SK-N-MC (cell line): Measurements from ENCODE around the gene TMC2.

ENCODE experiments used
- EZH2 ChIP-seq: fragments of 200-600 bp; sonication (generic); IDR thresholded peaks from one replicate; pipeline ENCODE4 v1.6.1; 2017; ENCODE audit warnings: antibody characterized with exemption
- FOXP2 ChIP-seq: optimal IDR thresholded peaks from 2 replicates; pipeline ENCODE3; 2011; ENCODE audit warnings: mild to moderate bottlenecking, moderate library complexity; ENCODE audit not compliant: insufficient read depth; ENCODE audit errors: extremely low read length, control extremely low read depth
- POLR2AphosphoS5 ChIP-seq: IDR thresholded peaks from 2 replicates; pipeline ENCODE4 v1.6.1; 2012; ENCODE audit warnings: mild to moderate bottlenecking, low read depth, low read length, borderline replicate concordance

- TF ChIP-seq POLR2AphosphoS5 (no peak), EZH2 (no peak), FOXP2 (no peak)
Measured at GRCh38 chr20:2690718-2691117, 154.3 kb downstream of the TMC2 start.
